ENCODE data around the gene ACKR1.

- TF ChIP-seq CTCF (IDR thresholded peaks at IDR 0.05) (no peak), POLR2A (IDR thresholded peaks at IDR 0.05) (no peak), POLR2AphosphoS5 (IDR thresholded peaks at IDR 0.05) (no peak)
Observed at GRCh38 chr1:159229260-159229885, 24.7 kb downstream of the ACKR1 start.
